ENCODE data around the gene COLEC11.

The COLEC11 gene

DNA sequence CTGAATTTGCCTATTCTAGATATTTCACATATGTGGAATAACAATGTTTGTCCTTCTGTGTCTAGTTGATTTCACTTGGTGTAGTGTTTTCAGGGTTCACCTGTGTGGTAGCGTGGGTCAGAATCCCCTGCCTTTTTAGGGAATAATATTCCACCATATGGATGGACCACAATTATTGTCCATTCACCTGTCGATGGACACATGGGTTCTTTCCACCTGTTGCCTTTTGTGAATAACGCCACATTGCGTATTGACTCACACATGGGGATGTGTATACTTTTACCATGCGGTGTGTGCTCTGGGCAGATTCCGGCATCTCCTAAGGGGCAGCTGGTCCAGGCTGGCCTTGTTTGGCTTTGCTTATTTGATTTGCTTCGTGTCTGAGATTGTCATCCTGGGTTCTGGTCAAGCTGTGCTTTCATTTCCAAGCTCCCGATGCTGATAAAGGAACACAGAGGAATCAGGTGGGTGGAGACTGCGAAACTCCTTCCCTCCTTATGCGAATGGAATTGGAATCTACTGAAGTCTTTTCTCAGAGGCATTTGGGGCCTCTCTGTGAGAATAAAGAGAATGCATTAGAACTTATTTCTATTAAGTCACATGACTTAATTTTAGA lies 44.2 kb downstream of the COLEC11 start:
- no peak for DNase-seq (ENCODE audit: low read depth)

DNA sequence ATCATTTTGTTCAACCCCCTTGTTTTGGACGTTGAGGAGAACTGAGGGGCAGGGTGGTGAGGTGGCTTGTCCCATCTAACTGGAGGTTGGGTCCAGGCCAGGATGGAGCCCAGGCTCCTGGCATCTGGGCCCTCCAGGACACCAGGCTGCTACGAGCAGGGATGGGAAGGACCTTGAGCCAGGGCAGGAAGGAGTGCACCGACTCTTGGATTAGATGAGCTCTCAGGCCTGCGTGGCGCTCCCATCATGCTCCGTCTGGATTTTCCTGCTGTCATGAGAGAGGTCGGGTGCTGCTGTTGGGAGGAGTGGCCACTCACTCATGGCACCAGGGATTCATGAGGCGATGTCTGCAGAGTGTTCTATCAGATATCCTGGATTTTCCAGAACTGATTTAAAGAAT lies 44.7 kb downstream of the COLEC11 start:
- no peak for DNase-seq (ENCODE audit: low read depth)

GRCh38 chr2:3641181-3641580 lies 46.3 kb downstream of the COLEC11 start:
- DNase-seq (ENCODE audit: low read depth) = no peak

DNA sequence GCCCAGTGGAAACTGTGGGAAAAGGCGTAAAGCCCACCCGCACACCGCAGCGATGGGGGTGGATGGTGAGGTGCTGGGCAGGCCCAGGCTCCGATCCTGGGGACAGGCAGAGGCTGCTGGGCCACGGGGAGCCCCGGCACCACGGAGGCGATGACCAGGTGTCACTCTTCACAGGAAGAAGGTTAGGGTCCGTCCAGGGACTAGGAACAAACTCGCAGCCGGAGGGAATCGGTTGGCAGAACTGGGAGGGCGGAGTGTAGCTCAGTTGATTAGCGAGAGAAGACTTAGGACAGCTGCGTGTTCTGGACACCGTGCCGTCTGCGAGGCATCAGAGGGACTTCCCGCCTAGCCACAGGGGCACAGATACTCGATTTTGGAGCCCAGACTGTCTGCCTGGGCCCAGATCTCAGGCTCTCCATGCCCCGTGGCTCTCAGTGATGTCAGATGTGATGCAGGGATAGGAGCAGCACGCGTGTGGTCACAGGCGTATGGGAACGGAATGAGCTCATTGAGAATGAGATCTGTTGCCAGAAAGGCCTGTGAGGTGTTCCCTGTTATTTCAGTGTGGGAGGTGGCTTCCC lies 47.0 kb downstream of the COLEC11 start:
- no peak for DNase-seq (ENCODE audit: low read depth)

DNA sequence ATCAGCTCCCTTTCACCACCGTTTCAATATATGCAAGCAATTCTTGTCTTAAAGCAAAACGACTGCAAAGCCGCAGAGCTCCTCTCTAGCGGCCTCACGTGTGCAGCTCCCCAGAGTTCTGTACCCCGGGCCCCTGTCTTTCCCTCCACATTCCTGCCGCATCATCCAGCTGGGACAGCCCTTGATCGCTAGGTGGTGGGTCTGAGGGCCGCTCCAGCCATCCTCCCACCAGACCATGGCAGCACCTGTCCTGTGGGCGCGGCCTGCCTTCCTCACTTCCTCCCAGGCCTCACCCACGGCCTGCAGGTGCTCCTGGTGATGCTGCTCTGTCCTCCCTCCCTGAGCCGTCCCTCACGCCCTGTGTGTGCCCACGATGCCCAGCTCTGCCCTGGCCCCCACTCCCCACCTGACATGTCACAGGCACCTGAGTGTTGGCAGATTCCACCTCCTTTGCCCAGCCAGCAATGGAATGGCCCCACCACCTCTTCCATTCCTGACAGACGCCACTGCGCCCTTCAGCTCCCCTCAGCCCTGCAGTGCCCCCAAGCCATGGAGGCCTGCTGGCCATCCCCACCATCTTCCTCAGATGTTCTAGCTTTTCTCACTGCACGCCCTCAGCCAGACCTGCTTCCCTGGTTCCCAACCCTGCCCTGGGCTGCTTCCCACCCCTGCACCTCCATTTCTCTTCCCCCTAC lies 47.8 kb downstream of the COLEC11 start:
- no peak for DNase-seq (ENCODE audit: low read depth)

DNA sequence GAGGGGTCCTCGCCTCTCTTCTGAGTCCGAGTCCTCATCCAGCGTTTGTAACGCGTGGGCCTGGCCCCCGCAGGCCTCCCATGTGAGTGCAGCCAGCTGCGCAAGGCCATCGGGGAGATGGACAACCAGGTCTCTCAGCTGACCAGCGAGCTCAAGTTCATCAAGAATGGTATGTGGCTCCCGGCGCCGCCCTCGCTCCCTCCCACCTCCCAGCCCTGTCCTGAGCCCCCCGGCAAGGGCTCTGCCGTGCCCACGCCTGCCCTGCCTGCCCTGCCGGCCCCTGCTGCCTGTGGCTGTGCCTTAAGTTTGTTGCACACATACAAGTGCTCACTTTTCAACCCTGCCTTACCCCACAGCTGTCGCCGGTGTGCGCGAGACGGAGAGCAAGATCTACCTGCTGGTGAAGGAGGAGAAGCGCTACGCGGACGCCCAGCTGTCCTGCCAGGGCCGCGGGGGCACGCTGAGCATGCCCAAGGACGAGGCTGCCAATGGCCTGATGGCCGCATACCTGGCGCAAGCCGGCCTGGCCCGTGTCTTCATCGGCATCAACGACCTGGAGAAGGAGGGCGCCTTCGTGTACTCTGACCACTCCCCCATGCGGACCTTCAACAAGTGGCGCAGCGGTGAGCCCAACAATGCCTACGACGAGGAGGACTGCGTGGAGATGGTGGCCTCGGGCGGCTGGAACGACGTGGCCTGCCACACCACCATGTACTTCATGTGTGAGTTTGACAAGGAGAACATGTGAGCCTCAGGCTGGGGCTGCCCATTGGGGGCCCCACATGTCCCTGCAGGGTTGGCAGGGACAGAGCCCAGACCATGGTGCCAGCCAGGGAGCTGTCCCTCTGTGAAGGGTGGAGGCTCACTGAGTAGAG lies 48.7 kb downstream of the COLEC11 start:
- DNase-seq (ENCODE audit: low read depth) = no peak

DNA sequence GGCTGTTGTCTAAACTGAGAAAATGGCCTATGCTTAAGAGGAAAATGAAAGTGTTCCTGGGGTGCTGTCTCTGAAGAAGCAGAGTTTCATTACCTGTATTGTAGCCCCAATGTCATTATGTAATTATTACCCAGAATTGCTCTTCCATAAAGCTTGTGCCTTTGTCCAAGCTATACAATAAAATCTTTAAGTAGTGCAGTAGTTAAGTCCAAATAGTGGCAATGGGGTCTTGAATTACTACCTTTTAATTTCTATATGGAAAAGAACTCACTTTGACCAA lies 49.3 kb downstream of the COLEC11 start:
- DNase-seq (ENCODE audit: low read depth) = no peak

DNA sequence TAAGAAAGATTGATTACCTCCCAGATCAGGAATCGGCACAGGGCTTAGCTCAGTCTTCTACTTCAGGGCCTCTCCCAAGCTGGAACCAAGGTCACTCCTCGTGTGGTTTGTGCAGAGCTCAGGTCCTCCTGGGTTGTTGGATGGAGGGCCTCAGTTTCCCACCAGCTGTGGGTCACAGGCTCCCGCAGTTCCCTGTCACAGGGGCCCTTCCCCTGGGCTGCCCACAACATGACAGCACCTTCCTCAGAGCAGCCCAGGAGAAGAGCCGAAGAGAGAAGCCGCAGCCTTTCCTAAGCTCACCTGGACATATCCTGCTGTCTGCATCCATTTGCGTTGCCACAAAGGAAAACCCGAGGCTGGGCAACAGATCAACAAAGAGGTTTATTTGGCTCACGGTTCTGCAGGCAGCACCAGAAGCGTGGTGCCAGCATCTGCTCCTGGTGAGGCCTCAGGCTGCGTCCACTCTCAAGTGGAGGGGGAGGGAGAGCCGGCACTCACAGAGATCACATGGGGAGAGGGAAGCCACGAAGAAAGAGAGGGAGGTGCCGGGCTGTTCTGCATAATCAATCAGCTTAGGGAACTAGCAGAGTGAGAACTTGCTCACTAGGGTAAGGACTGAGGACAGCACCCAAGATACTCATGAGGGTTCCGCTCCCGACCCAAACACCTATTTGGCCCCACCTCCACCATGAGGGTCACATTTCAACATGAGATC lies 50.1 kb downstream of the COLEC11 start:
- DNase-seq (ENCODE audit: low read depth) = no peak

DNA sequence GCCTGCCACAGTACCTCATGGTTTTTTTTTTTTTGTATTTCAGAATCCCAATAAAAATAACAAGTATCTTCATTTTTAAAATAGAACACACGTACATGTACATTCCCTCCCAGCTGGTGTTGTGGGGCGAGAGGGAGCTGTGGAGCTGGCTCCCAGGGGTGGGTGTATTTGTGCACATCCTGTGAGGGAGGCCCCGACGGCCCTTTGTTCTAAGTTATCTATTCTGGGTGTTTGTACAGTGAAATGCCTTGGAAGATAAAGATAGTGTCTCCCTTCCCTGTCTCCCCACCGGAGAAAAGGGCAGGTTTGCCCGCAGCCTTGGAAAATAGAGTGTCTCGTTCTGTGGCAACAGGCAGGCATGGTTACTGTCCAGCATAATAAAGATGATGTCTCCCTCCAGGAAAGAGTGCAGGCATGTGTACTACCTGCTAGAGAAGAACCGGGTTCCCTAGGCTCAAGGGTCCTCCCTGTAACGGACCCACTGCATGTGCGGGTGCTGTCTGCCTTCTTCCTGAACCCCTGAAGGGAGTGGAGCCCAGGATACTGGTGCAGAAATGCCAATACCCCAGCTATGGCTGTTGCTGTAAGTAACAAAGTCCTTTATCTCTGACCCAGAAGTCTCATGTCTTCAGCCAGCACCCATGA lies 51.0 kb downstream of the COLEC11 start:
- DNase-seq (ENCODE audit: low read depth) = no peak

DNA sequence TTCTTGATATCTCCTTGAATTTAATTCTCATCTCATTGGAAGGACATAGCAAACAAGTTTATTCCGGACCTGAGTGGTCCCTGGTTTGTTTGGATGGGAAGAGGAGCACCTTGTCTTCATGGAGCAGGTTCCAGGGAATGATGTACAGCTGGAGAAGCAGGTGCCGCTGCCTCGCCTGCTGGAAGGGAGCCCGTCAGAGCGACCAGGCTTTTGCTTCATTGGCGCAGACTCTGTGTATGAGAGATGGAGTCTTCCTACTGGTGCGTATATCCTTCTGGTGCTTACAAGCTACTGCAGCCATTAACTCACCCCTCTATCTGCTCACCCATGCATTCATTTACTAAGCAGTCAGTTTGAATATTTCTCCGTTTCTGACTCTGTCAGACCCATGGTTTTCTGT lies 51.5 kb downstream of the COLEC11 start:
- DNase-seq (ENCODE audit: low read depth) = no peak

DNA sequence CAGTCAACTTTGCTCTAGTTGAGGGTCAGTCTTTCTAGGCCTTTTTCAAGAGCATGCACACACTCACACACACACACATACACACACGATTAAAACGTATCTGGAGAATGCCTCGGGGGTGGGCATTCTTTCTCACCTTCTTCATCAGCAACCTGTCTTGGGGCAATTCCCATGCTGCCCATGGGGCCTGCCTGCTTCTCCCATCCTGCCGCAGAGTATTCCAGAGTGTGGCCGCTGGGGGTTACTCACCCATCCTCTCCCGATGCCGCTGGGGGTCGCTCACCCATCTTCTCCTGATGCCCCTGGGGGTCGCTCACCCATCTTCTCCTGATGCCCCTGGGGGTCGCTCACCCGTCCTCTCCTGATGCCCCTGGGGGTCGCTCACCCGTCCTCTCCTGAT lies 52.3 kb downstream of the COLEC11 start:
- DNase-seq (ENCODE audit: low read depth) = no peak

DNA sequence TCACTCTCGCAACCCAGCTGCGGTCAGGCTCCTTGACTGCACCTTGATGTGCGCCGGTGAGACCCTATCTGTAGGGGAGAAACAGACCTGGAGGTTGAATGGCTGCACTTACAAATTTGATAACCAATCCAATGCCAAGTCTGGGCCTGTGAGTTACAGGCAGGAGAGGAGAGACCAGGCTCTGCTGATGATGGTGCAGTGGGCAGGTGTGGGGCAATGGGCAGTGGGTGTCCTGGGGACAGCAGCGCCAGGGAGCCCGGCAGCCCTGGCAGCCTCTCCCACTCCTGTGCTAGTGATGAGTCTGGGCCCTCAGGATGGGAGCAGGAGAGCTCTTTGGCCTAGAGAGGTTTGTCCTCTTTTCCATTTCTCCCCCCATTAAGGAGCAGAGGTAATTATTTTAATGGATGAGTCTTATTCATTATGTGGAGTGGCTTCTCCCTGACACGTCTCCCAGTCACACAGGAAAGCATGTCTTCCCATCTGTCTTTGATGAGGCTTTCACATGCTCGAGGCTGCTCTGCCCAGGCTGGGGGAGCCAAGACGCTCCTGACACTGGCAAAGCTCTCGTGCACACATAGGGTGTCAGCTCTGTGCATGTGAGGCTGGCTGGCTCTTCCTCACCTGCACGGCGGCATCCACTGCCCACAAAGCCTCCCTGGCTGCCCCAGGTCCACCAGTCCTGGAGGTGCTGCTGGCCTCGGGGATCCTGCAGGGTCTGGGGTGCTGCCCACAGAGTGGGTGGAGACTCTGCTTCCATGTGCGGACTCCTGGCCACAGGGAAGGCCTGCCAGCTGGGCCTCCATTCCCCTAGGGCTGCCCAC lies 53.1 kb downstream of the COLEC11 start:
- no peak for DNase-seq (ENCODE audit: low read depth)

DNA sequence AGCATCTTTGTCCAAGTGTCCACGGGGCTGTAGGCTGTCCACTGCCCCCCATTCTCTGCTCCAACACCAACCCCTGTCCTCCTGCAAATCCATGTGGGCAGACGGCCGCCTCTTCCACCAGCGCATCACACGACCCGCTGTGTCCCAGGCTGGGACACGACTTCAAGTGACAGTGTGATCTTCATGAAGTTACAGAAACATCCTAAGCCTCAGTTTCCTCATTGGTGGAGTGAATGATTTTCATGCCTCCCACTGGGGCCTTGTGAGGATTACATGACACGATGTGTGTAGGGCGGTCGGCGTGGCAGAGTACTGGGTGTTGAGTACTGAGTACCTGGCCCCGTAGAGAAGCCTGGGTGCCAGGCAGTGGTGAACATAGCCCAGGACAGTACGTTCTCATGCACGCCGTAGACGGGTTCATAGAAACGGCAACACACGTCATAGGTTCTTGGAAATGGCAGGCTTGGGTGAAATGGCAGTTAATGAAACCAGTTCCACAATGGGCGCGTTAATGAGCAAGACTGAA lies 53.8 kb downstream of the COLEC11 start:
- no peak for DNase-seq (ENCODE audit: low read depth)

DNA sequence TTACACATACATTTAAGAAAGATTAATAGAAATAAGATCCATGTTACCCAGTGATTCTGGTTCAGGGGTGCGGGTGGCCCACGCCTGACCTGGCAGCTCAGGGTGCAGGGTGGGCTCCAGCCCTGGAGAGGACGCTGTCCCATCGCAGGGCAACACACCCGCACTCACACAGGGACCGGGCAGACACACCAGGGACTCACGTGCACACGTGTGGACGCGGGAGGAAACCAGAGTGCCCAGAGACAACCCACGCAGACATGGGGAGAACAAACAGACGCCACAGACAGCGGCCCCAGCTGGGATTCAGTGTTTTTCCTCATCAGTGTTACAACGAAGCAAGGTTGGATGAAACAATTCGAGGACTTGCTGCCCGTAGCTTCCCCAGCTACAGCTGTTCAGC lies 54.7 kb downstream of the COLEC11 start:
- DNase-seq (ENCODE audit: low read depth) = no peak

- DNase-seq (ENCODE audit: low read depth) = no peak
Observed at GRCh38 chr2:3650140-3650920, 55.4 kb downstream of the COLEC11 start.

DNA sequence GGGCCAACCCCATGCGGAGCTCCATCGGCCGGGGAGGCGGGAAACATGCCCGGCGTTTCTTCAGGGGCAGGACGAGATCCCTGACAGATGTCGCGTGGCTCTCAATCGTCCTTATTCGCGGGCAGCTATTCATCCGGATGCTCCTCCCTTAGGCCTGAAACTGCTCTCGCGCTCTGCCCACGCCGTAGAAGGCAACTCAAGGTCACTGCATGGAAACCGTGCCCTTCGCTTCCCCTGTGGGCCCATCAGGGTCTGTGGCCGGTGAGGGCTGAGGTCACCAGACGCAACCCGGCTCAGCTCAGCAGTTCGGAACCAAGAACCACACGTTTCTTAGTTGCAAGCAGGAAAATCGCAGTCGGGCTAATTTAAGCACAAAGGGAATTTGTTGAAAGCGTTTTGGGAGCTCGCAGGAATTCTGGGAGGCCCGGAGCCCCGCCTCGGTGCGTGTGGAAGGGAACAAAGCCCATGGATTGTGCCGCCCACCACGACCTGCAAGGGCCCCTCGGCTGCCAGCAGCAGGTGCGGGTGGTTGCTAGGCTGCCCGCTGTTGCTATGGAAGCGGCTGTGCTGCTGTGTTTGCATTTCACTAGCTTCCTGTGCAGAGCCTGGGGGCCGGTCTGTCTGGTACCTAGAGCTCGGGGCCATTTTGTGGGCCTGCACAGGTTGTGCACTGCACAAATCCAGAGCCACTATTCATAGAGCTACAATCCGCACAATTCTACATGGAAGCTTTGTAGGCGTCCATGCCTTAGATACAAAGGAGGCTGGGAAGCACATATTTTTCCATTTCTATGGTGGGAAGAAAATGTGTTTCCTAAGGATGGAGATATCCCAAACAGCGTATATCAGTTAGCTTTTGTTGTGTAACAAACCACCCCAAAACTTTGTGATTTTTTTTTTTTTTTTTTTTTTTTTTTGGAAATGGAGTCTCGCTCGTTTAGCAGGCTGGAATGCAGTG lies 57.1 kb downstream of the COLEC11 start:
- DNase-seq (ENCODE audit: low read depth) = peak; percentile 37

DNA sequence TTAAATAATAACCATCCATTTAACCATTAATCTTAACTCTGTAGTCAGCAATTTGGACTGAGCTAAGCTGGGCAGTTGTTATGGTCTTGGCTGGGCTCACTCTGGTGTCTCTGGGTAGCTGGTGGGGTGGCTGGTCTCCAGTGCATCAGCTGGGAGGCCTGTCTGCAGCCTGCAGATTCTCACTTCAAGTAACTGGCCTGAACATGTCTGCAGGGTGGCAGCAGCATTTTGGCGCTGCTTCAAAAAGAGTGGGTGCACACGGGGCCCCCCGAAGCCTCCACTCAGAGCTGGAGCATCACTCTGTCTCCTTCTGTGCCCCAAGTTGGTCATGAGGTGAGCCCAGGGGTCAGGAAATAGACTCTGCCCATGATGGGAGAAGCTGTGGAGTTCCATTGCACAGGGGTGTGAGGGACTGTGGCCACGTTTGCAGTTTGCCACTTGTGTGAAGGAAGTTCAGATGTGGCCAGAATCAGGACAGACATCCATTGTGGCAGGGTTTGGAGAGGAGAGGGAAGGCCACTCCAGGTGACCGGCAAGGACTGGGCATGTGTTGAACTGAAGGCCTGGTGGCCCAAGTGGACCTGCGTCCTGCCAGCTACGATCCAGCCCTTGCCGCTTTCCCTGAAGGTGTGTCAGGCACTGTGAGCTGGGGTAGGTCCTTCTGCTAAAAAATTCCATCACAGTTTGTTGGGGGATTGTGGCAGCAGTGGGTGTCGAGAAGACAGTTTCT lies 58.1 kb downstream of the COLEC11 start:
- DNase-seq (ENCODE audit: low read depth) = no peak

GRCh38 chr2:3654011-3654410 lies 59.1 kb downstream of the COLEC11 start:
- no peak for DNase-seq (ENCODE audit: low read depth)

Measured in activated T-helper 1 cell treated with Interleukin-2 at 50 U/mL for 16 hours (primary cell).